ENCODE measurements around the gene SIPA1. TPM values are rescaled to one million over a fixed set of nuclear protein-coding genes. Genes with fewer than 3 reads are reported as not detected.

SIPA1 gene
- total RNA-seq, 3 donors from 2014 or later = 18.2 to 27.9 (median 25.5) TPM

DNA sequence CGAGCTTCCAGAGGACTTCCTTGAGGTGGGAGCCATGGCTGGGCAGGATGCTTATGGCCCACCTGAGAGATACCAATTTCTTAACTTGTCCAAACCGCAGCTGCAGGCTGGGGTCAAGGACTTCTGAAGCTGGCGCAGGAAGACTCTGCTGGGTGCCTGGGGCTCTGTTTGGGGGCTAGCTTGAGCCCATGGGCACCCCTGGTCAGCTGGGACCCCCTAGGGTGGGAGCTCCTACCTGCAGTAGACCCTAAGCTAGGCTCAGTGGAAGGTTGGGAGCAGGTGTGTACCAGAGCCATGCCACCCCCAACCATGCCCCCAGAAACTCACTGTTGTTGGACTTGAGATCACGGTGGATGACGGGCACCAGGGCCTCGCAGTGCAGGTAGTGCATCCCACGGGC lies 25.2 kb upstream of the SIPA1 start:
- H3K27ac ChIP-seq = peak overlapping the region; percentile 93 to 97
- no peak for DNase-seq (ENCODE audit: low spot score in 2 of 2)
- no peaks in the 10 kb centered on the region for H3K9me3 ChIP-seq
- H3K4me1 ChIP-seq = peaks cover 12 to 32% of the 10 kb centered on the region in 2 donors
- H3K36me3 ChIP-seq = no peaks in the 10 kb centered on the region
- peak overlapping the region; percentile 95 to 97 (median 97) for H3K4me3 ChIP-seq
- intact Hi-C loops (cut with DNase I; ENCODE audit: low total_unique reads) = loop anchor here (5.0 kb wide), 1 partner anchor 35 kb away; the partner anchor contains the start of gene EHBP1L1
- H3K27me3 ChIP-seq = no peaks in the 10 kb centered on the region
- TF ChIP-seq, protein P1, sequence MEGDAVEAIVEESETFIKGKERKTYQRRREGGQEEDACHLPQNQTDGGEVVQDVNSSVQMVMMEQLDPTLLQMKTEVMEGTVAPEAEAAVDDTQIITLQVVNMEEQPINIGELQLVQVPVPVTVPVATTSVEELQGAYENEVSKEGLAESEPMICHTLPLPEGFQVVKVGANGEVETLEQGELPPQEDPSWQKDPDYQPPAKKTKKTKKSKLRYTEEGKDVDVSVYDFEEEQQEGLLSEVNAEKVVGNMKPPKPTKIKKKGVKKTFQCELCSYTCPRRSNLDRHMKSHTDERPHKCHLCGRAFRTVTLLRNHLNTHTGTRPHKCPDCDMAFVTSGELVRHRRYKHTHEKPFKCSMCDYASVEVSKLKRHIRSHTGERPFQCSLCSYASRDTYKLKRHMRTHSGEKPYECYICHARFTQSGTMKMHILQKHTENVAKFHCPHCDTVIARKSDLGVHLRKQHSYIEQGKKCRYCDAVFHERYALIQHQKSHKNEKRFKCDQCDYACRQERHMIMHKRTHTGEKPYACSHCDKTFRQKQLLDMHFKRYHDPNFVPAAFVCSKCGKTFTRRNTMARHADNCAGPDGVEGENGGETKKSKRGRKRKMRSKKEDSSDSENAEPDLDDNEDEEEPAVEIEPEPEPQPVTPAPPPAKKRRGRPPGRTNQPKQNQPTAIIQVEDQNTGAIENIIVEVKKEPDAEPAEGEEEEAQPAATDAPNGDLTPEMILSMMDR (IDR thresholded peaks at IDR 0.05) = no peak
- no peak for TF ChIP-seq POLR2A (IDR thresholded peaks at IDR 0.05)
- no peak for TF ChIP-seq POLR2AphosphoS5 (IDR thresholded peaks at IDR 0.05)

DNA sequence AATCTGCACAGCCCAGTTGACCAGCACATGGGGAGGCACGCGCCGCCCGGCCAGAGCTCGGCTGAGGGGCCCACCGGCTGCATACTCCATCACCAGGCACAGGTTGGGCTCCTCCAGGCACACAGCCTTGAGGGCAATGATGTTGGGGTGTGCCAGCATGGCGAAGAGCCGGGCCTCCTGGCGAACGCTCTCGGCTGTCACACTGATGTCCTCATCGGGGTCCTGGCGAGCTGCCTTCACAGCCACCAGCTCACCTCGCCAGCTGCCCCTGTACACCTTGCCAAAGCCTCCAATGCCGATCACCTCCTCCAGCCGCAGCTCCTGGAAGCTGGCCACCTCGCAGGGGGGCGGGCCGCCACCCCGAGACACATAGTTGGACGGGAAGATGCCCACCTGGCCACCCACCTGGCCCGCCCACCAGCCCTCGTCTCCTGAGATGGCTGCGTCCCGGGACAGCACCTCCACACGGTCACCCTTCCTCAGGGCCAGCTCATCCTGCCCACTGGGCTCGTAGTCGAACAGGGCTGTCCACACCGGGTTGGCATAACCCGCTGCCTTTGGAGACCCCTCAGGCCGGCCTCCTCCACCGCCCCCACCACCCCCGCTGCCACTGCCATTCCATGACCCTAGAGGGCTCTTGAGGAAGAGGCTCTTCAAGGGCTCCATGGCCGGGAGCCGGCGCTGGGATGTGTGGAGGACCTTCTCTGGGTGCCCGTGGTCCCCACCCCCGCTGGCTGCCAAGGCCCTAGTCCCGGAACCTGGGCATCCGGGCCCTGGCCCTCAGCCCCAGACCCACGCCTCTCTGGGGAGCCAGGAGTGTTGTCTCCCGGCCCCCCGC lies 24.6 kb upstream of the SIPA1 start:
- H3K4me1 ChIP-seq = peaks cover 12 to 29% of the 10 kb centered on the region in 2 donors
- DNase-seq (ENCODE audit: low spot score in 2 of 2) = peak in 1 of 2 donors; percentile 51

DNA sequence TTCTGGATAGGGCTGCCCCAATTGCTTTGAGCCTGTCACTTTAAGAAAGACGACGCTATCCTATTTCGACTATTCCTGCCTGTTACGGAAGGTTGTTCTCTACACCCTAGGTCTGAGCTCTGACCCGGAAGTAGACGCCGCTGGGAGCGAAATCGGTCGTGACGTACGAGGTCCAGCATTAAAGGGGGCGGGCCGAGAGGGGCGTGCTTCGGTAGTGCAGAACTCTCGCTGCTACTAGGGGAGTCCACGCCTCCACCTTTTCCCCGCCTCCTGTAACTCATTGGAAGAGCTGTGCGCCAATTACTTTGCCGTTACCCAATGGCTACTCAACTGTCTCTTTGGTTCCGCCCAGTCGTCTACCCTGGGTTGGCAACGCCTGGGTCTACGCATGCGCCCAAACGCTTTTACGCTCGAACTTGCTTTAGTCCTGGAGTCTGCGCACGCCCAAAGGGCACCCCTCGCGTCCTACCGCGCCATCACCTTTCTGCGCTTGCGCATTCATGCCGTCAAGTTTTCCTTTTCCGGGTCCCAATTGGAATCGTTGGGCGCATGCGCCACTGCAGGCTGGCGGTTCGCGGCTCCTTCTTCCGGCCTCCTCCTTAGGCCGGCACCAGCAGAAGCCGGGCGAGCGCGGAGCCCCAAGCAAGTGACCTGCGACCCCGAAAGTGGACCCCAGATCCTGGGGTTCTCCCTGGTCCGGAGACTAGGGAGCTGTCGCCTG lies 22.5 kb upstream of the SIPA1 start, which contains the start of gene PCNX3:
TSS of gene PCNX3 (plus strand) at position 548 of the 721 bp plus-strand sequence. CDS start 536 bp downstream, outside the sequence.
- Histone ChIP-seq H3K36me3 (no peaks in the 10 kb centered on the region), H3K4me1 (peaks cover 12 to 29% of the 10 kb centered on the region in 2 donors), H3K27ac (peak within 1 kb of the TSS; percentile 93 to 97), H3K27me3 (no peaks in the 10 kb centered on the region), H3K9me3 (no peaks in the 10 kb centered on the region), H3K4me3 (peak within 1 kb of the TSS; percentile 95 to 97 (median 97))
- peak; percentile 100 for DNase-seq (ENCODE audit: low spot score in 2 of 2)
- peak; percentile 36 to 80 (median 57) for TF ChIP-seq POLR2AphosphoS5 (IDR thresholded peaks at IDR 0.05)
- peak; percentile 42 for TF ChIP-seq POLR2A (IDR thresholded peaks at IDR 0.05)
- TF ChIP-seq, protein P1 (IDR thresholded peaks at IDR 0.05) = peak in 1 of 3 donors; percentile 7
- intact Hi-C loops (cut with DNase I; ENCODE audit: low total_unique reads) = no loop called here

More for the DNA sequence above, 24.6 kb upstream of the SIPA1 start:
- no peaks in the 10 kb centered on the region for H3K36me3 ChIP-seq
- no peaks in the 10 kb centered on the region for H3K27me3 ChIP-seq
- intact Hi-C loops (cut with DNase I; ENCODE audit: low total_unique reads) = loop anchor here (5.0 kb wide), 1 partner anchor 36 kb away; the partner anchor contains the start of gene EHBP1L1
- H3K4me3 ChIP-seq = peak overlapping the region; percentile 95 to 97 (median 97)
- no peaks in the 10 kb centered on the region for H3K9me3 ChIP-seq
- TF ChIP-seq POLR2A (IDR thresholded peaks at IDR 0.05) (no peak), POLR2AphosphoS5 (IDR thresholded peaks at IDR 0.05) (no peak)
- TF ChIP-seq, protein P1 (IDR thresholded peaks at IDR 0.05) = no peak
- H3K27ac ChIP-seq = peak overlapping the region; percentile 93 to 97

DNA sequence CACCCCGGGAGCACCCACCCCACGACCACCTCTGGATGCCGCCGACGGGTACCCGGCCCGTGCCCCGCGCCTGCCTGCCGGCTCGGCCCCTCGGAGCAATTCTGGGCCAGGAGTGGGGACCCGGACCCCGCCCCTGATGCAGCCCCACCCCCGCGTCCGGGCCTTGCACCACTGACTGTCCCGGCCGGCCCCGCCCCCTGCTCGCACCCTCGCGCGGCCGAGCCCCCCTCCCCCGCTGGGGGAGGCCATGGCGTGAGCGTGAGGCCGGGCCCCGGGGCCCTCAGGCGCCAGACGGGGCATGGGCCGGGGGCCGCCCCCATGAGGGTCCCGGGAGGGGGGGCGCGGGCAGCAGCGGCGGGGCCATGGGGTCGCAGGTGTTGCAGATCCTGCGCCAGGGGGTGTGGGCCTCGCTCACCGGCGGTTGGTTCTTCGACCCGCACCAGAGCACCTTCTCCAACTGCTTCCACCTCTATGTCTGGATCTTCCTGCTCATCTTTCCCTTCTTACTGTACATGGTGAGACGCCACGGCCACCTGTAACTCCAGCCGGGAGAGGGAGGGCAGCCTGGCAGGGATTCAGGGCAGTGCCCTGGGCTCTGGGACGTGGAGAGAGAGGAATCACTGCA lies 21.8 kb upstream of the SIPA1 start:
- Histone ChIP-seq H3K4me1 (peaks cover 11 to 29% of the 10 kb centered on the region in 2 donors), H3K27ac (peak overlapping the region; percentile 93 to 97)

More for the DNA sequence above, 21.8 kb upstream of the SIPA1 start:
- no peak for TF ChIP-seq POLR2A (IDR thresholded peaks at IDR 0.05)
- TF ChIP-seq, protein P1 (IDR thresholded peaks at IDR 0.05) = no peak
- no peak for TF ChIP-seq POLR2AphosphoS5 (IDR thresholded peaks at IDR 0.05)
- Histone ChIP-seq H3K27me3 (no peaks in the 10 kb centered on the region), H3K4me3 (peak overlapping the region; percentile 95 to 97 (median 97)), H3K9me3 (no peaks in the 10 kb centered on the region), H3K36me3 (no peaks in the 10 kb centered on the region)
- no peak for DNase-seq (ENCODE audit: low spot score in 2 of 2)
- intact Hi-C loops (cut with DNase I; ENCODE audit: low total_unique reads) = no loop called here
